ENCODE measurements around the gene PAPSS1. TPM values are rescaled to one million over a fixed set of nuclear protein-coding genes. Genes with fewer than 3 reads are reported as not detected.

PAPSS1 gene
- total and polyA plus RNA-seq, 2 donors (not counting 3 experiments of a cell fraction or from before 2014, with no cell fraction given): 69.6 to 77.2 TPM

DNA sequence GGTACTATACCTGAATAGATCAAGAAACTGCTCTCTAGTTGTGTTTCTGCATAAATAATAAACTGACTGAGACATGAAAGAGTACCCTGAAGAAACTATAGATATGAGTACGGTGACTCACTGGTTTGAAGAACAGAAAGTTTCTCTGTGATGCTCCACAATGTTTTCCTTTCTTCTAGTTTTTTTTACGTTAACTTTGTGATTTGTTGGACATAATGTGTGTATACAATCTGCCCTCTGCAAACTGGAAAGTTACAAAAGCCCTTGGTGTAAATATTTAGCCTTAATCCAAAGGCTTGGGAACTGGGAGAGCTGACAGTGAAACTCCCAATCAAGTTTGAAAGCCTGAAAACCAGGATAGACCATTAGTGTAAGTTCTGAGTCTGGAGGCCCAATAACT lies 31.6 kb upstream of the PAPSS1 start:
- H3K9me3 ChIP-seq (replicated peaks; ENCODE audit: control insufficient read depth, insufficient read depth, low read length): no peaks in the 10 kb centered on the region
- H3K27me3 ChIP-seq (ENCODE audit: control insufficient read depth in 2 of 2, insufficient read depth in 2 of 2, low read length in 2 of 2): peaks cover 9 to 11% of the 10 kb centered on the region in 2 experiments
- H4K20me1 ChIP-seq (replicated peaks; ENCODE audit: control insufficient read depth, extremely low read depth, insufficient read depth, low read length): no peaks in the 10 kb centered on the region
- H2AFZ ChIP-seq (ENCODE audit: low read depth, low read length): no peak overlapping the region
- H3K4me3 ChIP-seq (replicated peaks in 1 of 3; ENCODE audit: insufficient read depth in 1 of 3, low read depth in 1 of 3, low read length in 3 of 3): no peak overlapping the region
- ChIA-PET CTCF (interaction anchor here (1.1 kb wide), 1 partner anchor 161 kb away, joined by 3 read pairs; no protein-coding TSS in a partner anchor), POLR2A (no interaction called here)
- H3K4me2 ChIP-seq (ENCODE audit: insufficient read depth, low read length): no peak overlapping the region
- dilution Hi-C loops (cut with MboI; ENCODE audit: extremely low pct_ligation_motif_present, low sequenced_read_pairs): no loop called here
- no peak overlapping the region for H3K27ac ChIP-seq (ENCODE audit: insufficient read depth, low read depth, low read length)
- BruUV-seq (replicated peaks): no TSS peak
- no peak overlapping the region for H3K9ac ChIP-seq (replicated peaks; ENCODE audit: extremely low read depth, insufficient read depth, low read length)
- H3K9me1 ChIP-seq (replicated peaks; ENCODE audit: control insufficient read depth, extremely low read depth, insufficient read depth, low read length): no peaks in the 10 kb centered on the region
- TF ChIP-seq GATA2 (IDR thresholded peaks at IDR 0.05; ENCODE audit: insufficient read depth, insufficient read length, low read depth, low read length) (no peak), FOS (IDR thresholded peaks at IDR 0.05; ENCODE audit: borderline replicate concordance, insufficient read depth, low read length) (no peak), EZH2 (IDR thresholded peaks at IDR 0.05; ENCODE audit: borderline replicate concordance, low read depth, low read length, severe bottlenecking) (no peak), JUN (IDR thresholded peaks at IDR 0.05; ENCODE audit: borderline replicate concordance, insufficient read depth, insufficient read length, low read depth) (no peak), MYC (IDR thresholded peaks at IDR 0.05; ENCODE audit: low read depth, low read length) (no peak), POLR2A (IDR thresholded peaks at IDR 0.05; ENCODE audit: low read depth, low read length) (no peak), POLR2AphosphoS5 (IDR thresholded peaks at IDR 0.05; ENCODE audit: insufficient read depth, low read depth, low read length) (no peak)
- TF ChIP-seq, protein P1, sequence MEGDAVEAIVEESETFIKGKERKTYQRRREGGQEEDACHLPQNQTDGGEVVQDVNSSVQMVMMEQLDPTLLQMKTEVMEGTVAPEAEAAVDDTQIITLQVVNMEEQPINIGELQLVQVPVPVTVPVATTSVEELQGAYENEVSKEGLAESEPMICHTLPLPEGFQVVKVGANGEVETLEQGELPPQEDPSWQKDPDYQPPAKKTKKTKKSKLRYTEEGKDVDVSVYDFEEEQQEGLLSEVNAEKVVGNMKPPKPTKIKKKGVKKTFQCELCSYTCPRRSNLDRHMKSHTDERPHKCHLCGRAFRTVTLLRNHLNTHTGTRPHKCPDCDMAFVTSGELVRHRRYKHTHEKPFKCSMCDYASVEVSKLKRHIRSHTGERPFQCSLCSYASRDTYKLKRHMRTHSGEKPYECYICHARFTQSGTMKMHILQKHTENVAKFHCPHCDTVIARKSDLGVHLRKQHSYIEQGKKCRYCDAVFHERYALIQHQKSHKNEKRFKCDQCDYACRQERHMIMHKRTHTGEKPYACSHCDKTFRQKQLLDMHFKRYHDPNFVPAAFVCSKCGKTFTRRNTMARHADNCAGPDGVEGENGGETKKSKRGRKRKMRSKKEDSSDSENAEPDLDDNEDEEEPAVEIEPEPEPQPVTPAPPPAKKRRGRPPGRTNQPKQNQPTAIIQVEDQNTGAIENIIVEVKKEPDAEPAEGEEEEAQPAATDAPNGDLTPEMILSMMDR (IDR thresholded peaks at IDR 0.05; ENCODE audit: extremely low read depth in 1 of 2, insufficient read depth in 1 of 2, low read depth in 1 of 2, low read length in 2 of 2): no peak
- TF ChIP-seq, protein P2, sequence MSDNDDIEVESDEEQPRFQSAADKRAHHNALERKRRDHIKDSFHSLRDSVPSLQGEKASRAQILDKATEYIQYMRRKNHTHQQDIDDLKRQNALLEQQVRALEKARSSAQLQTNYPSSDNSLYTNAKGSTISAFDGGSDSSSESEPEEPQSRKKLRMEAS (IDR thresholded peaks at IDR 0.05; ENCODE audit: insufficient read depth, insufficient read length): no peak
- H3K79me2 ChIP-seq (ENCODE audit: control insufficient read depth, insufficient read depth, low read length): no peaks in the 10 kb centered on the region
- no peaks in the 10 kb centered on the region for H3K4me1 ChIP-seq (ENCODE audit: control insufficient read depth, extremely low read depth, insufficient read depth, low read length)
- DNase-seq (ENCODE audit: low read depth, low spot score): no peak
- H3K36me3 ChIP-seq (ENCODE audit: control insufficient read depth in 2 of 2, extremely low read depth in 1 of 2, insufficient read depth in 2 of 2, low read length in 2 of 2): no peaks in the 10 kb centered on the region
- FAIRE-seq: no peak
- intact Hi-C loops (cut with micrococcal nuclease): no loop called here
